Heart left ventricle (tissue), 13 donors: ENCODE data around the gene TRMT10C.

Source experiments
- POLR2A ChIP-seq, 2 donors: fragments of 450-650 bp; IDR thresholded peaks; one replicate each; pipeline ENCODE4 v1.6.1; 2017; ENCODE audit warnings: antibody characterized with exemption in 2 of 2, mild to moderate bottlenecking in 2 of 2, moderate library complexity in 2 of 2
- TF ChIP-seq, protein P1 (sequence below), 12 donors: fragments of 200-600 bp; sonication (generic) in 4 of 12; IDR thresholded peaks; one replicate each; pipeline versions ENCODE4 v1.5.0 to v1.8.0; 2018 to 2022; ENCODE audit warnings: antibody characterized with exemption in 12 of 12, mild to moderate bottlenecking in 5 of 12
- donor health status: ischemic (EF 13 %, LVEDD 7.1; RV severe dilation, severe dysfunction).
- donor health status: DM: no; HTN: yes; CAD: no.
- donor health status: DM: no; HTN: no; CAD: no.
- donor health status: ischemic (EF 25% LVEDD 6.9; RV normal size, moderate dysfunction).
- donor health status: ischemic (EF 25% LVEDD 5.7; RV mildly dilated, moderate dysfunction).
- donor health status: ischemic (EF 35%, LVEDD 5.7; RV mildly dilated, moderate dysfunction).
- donor health status: nonischemic (EF 11% LVEDD 7.7; RV severe dilation, severe dysfunction).
- donor health status: DM: yes; HTN: yes; CAD: no.
- donor health status: PGD.
- donor health status: ischemic (EF 29% LVEDD 5.4; RV normal size, mild dysfunction).
- donor health status: nonischemic (EF 23%, LVEDD 6.1; RV moderate dilation, normal function).

- TF ChIP-seq, protein P1, sequence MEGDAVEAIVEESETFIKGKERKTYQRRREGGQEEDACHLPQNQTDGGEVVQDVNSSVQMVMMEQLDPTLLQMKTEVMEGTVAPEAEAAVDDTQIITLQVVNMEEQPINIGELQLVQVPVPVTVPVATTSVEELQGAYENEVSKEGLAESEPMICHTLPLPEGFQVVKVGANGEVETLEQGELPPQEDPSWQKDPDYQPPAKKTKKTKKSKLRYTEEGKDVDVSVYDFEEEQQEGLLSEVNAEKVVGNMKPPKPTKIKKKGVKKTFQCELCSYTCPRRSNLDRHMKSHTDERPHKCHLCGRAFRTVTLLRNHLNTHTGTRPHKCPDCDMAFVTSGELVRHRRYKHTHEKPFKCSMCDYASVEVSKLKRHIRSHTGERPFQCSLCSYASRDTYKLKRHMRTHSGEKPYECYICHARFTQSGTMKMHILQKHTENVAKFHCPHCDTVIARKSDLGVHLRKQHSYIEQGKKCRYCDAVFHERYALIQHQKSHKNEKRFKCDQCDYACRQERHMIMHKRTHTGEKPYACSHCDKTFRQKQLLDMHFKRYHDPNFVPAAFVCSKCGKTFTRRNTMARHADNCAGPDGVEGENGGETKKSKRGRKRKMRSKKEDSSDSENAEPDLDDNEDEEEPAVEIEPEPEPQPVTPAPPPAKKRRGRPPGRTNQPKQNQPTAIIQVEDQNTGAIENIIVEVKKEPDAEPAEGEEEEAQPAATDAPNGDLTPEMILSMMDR (IDR thresholded peaks at IDR 0.05): no peak
- no peak for TF ChIP-seq POLR2A (IDR thresholded peaks at IDR 0.05)
These were observed 26.4 kb upstream of the TRMT10C start for GRCh38 chr3:101535221-101535620.
